ENCODE data around the gene RASGRP1. TPM values are rescaled to one million over a fixed set of nuclear protein-coding genes. Genes with fewer than 3 reads are reported as not detected.

The RASGRP1 gene
- total and polyA plus RNA-seq, 2 donors (not counting 1 experiment from before 2014, with no cell fraction given): 1.6 TPM; not detected in 1

DNA sequence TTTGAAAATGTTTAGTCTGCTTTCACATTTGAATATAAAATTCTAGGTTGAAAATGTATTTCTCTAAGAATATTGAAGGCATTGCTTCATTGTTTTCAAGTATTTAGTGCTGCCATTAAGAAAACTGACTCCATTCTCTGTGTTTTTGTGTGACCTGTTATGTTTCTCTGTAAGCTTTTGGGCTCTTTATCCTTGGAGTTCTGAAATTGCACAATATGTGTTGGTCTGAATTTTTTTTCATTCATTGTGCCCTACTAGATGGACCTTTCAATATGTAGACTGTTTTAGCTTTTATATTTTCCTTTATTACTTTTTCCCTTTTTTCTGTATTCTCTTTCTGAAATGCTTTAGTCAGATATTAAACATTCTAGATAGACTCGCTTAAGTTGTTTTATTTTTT is 88.5 kb downstream of the RASGRP1 start:
- TF ChIP-seq, protein P1, sequence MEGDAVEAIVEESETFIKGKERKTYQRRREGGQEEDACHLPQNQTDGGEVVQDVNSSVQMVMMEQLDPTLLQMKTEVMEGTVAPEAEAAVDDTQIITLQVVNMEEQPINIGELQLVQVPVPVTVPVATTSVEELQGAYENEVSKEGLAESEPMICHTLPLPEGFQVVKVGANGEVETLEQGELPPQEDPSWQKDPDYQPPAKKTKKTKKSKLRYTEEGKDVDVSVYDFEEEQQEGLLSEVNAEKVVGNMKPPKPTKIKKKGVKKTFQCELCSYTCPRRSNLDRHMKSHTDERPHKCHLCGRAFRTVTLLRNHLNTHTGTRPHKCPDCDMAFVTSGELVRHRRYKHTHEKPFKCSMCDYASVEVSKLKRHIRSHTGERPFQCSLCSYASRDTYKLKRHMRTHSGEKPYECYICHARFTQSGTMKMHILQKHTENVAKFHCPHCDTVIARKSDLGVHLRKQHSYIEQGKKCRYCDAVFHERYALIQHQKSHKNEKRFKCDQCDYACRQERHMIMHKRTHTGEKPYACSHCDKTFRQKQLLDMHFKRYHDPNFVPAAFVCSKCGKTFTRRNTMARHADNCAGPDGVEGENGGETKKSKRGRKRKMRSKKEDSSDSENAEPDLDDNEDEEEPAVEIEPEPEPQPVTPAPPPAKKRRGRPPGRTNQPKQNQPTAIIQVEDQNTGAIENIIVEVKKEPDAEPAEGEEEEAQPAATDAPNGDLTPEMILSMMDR (conservative IDR thresholded peaks at IDR 0.05 in 1 of 2, IDR thresholded peaks at IDR 0.05 in 1 of 2; ENCODE audit: low read depth in 1 of 2, low read length in 2 of 2): no peak
- TF ChIP-seq EZH2 (IDR thresholded peaks at IDR 0.05; ENCODE audit: low read length, missing control alignments): no peak
- H3K27me3 ChIP-seq (ENCODE audit: control insufficient read depth, insufficient read depth, low read length): no peaks in the 10 kb centered on the region
- H3K79me2 ChIP-seq (ENCODE audit: control insufficient read depth, insufficient read depth, low read length): no peaks in the 10 kb centered on the region
- no peaks in the 10 kb centered on the region for H3K9me3 ChIP-seq (ENCODE audit: control insufficient read depth, insufficient read depth, low read depth, low read length)
- no peaks in the 10 kb centered on the region for H3K4me1 ChIP-seq (ENCODE audit: control insufficient read depth, extremely low read depth, insufficient read depth, low read length)
- H3K4me2 ChIP-seq (ENCODE audit: extremely low read depth, insufficient read depth, low read length): no peak overlapping the region
- no peak overlapping the region for H3K27ac ChIP-seq (ENCODE audit: insufficient read depth, low read length)
- H3K4me3 ChIP-seq (replicated peaks in 1 of 4; ENCODE audit: control extremely low read depth in 1 of 4, insufficient read depth in 1 of 4, low read depth in 3 of 4, low read length in 4 of 4): no peak overlapping the region
- no peak overlapping the region for H2AFZ ChIP-seq (ENCODE audit: low read length)
- H4K20me1 ChIP-seq (ENCODE audit: control insufficient read depth, extremely low read depth, insufficient read depth, low read length): no peaks in the 10 kb centered on the region
- peaks cover 2% of the 10 kb centered on the region for H3K36me3 ChIP-seq (ENCODE audit: control insufficient read depth, insufficient read depth, low read length)
- H3K9ac ChIP-seq (ENCODE audit: insufficient read depth, low read length): no peak overlapping the region
- no peak for DNase-seq (ENCODE audit: low read depth in 2 of 2)

DNA sequence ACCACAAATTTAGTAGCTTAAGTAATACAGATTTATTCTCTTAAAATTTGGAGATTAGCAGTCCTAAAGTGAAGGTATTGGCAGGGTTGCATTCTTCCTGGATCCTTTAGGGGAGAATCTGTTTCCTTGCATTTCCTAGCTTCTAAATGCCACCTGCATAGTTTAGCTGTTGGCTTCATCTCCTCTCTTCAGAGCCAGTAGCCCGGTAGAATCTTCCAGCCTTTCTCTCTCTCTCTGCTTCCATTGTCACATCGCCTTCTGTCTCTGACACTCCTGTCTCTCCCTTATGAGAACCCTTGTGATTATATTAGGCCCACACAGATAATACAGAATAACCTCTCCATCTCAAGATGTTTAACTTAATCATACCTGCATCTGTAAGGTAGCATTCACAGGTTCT is 89.3 kb downstream of the RASGRP1 start:
- peaks cover 2% of the 10 kb centered on the region for H3K36me3 ChIP-seq (ENCODE audit: control insufficient read depth, insufficient read depth, low read length)
- H4K20me1 ChIP-seq (ENCODE audit: control insufficient read depth, extremely low read depth, insufficient read depth, low read length): no peaks in the 10 kb centered on the region
- H3K79me2 ChIP-seq (ENCODE audit: control insufficient read depth, insufficient read depth, low read length): no peaks in the 10 kb centered on the region
- DNase-seq (ENCODE audit: low read depth in 2 of 2): no peak
- no peak overlapping the region for H3K9ac ChIP-seq (ENCODE audit: insufficient read depth, low read length)
- H3K4me3 ChIP-seq (replicated peaks in 1 of 4; ENCODE audit: control extremely low read depth in 1 of 4, insufficient read depth in 1 of 4, low read depth in 3 of 4, low read length in 4 of 4): no peak overlapping the region
- H3K27ac ChIP-seq (ENCODE audit: insufficient read depth, low read length): no peak overlapping the region
- H3K4me2 ChIP-seq (ENCODE audit: extremely low read depth, insufficient read depth, low read length): no peak overlapping the region
- H2AFZ ChIP-seq (ENCODE audit: low read length): no peak overlapping the region
- no peaks in the 10 kb centered on the region for H3K27me3 ChIP-seq (ENCODE audit: control insufficient read depth, insufficient read depth, low read length)
- no peaks in the 10 kb centered on the region for H3K9me3 ChIP-seq (ENCODE audit: control insufficient read depth, insufficient read depth, low read depth, low read length)
- TF ChIP-seq EZH2 (IDR thresholded peaks at IDR 0.05; ENCODE audit: low read length, missing control alignments): no peak
- TF ChIP-seq, protein P1 (conservative IDR thresholded peaks at IDR 0.05 in 1 of 2, IDR thresholded peaks at IDR 0.05 in 1 of 2; ENCODE audit: low read depth in 1 of 2, low read length in 2 of 2): no peak
- H3K4me1 ChIP-seq (ENCODE audit: control insufficient read depth, extremely low read depth, insufficient read depth, low read length): no peaks in the 10 kb centered on the region

DNA sequence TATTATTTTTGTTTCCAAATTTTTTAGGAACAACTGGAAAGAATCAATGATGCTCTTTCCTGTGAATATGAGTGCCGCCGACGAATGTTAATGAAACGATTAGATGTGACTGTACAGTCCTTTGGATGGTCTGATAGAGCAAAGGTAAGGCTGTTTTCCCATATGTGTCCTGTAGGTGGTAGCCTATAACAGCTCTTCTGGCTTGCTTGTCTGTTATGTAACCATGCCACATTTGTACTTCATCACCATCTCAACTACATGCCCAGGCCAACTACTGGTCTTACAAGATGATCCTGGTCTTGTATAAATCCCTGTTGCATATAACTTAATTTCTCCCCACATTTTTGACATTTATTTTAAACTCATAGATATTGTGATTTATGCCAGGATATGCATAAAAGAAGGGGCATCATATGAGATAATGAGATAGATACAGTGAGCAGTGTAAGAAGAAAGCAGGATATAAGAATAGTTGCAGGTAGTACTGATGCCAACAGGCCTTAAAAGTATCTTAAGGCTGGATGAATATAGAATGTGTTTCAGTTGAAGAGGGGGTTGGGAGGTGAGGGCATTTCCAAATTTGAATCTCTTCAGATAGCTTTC is 90.4 kb downstream of the RASGRP1 start:
- no peak overlapping the region for H3K27ac ChIP-seq (ENCODE audit: insufficient read depth, low read length)
- H3K4me1 ChIP-seq (ENCODE audit: control insufficient read depth, extremely low read depth, insufficient read depth, low read length): no peaks in the 10 kb centered on the region
- H3K9me3 ChIP-seq (ENCODE audit: control insufficient read depth, insufficient read depth, low read depth, low read length): no peaks in the 10 kb centered on the region
- H3K4me3 ChIP-seq (replicated peaks in 1 of 4; ENCODE audit: control extremely low read depth in 1 of 4, insufficient read depth in 1 of 4, low read depth in 3 of 4, low read length in 4 of 4): no peak overlapping the region
- H3K4me2 ChIP-seq (ENCODE audit: extremely low read depth, insufficient read depth, low read length): no peak overlapping the region
- H3K9ac ChIP-seq (ENCODE audit: insufficient read depth, low read length): no peak overlapping the region
- H4K20me1 ChIP-seq (ENCODE audit: control insufficient read depth, extremely low read depth, insufficient read depth, low read length): no peaks in the 10 kb centered on the region
- no peak overlapping the region for H2AFZ ChIP-seq (ENCODE audit: low read length)
- TF ChIP-seq, protein P1 (conservative IDR thresholded peaks at IDR 0.05 in 1 of 2, IDR thresholded peaks at IDR 0.05 in 1 of 2; ENCODE audit: low read depth in 1 of 2, low read length in 2 of 2): peak; percentile 71 to 87
- TF ChIP-seq EZH2 (IDR thresholded peaks at IDR 0.05; ENCODE audit: low read length, missing control alignments): no peak
- peaks cover 2% of the 10 kb centered on the region for H3K36me3 ChIP-seq (ENCODE audit: control insufficient read depth, insufficient read depth, low read length)
- peak; percentile 59 to 70 for DNase-seq (ENCODE audit: low read depth in 2 of 2)
- H3K27me3 ChIP-seq (ENCODE audit: control insufficient read depth, insufficient read depth, low read length): no peaks in the 10 kb centered on the region
- no peaks in the 10 kb centered on the region for H3K79me2 ChIP-seq (ENCODE audit: control insufficient read depth, insufficient read depth, low read length)

Measured in fibroblast of lung (primary cell).